HUES48 (cell line): ENCODE results near the gene BMP4.
A peak's percentile ranks its signal among the peaks of the same experiment; 100 is the strongest.

ENCODE experiments used
- H3K27ac ChIP-seq: one replicate; pipeline ENCODE4 v1.7.0; 2013; ENCODE audit warnings: low read depth, low read length, inconsistent platforms
- H3K27me3 ChIP-seq: 2 replicates; pipeline ENCODE4 v1.6.1; 2013; ENCODE audit warnings: mild to moderate bottlenecking, low read length; ENCODE audit not compliant: control insufficient read depth, insufficient read depth
- H3K36me3 ChIP-seq: 2 replicates; pipeline ENCODE4 v1.6.1; 2013; ENCODE audit warnings: low read length; ENCODE audit not compliant: control insufficient read depth, insufficient read depth
- H3K4me1 ChIP-seq: 2 replicates; pipeline ENCODE4 v1.6.1; 2013; ENCODE audit warnings: mild to moderate bottlenecking, low read length; ENCODE audit not compliant: control insufficient read depth, insufficient read depth
- H3K4me3 ChIP-seq: 2 replicates; pipeline ENCODE4 v1.5.1; 2013; ENCODE audit warnings: mild to moderate bottlenecking, low read depth, low read length
- H3K9ac ChIP-seq: 2 replicates; pipeline ENCODE4 v1.6.1; 2013; ENCODE audit warnings: mild to moderate bottlenecking, low read depth, low read length, moderate library complexity
- H3K9me3 ChIP-seq: 2 replicates; pipeline ENCODE4 v1.6.1; 2013; ENCODE audit warnings: low read length; ENCODE audit not compliant: control insufficient read depth, insufficient read depth

Gene BMP4

DNA sequence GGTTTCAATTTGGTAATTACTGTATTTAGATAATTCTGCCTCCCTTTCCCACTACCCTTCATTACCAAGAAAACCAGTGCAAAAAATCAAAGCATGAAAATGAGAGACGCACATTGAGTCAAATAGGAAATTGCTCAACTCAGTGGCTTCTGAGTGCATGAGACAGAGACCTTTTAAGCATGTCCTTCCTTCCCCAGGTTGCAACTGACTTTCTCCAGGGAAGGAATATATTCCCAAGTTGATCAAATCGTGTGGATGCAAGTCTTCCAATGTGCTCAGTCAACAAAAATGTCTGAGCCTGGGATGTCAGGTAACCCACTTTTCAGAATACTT is 12.9 kb downstream of the BMP4 start:
- H3K9me3 ChIP-seq = no peaks in the 10 kb centered on the region
- H3K27me3 ChIP-seq = peaks cover 51% of the 10 kb centered on the region
- H3K27ac ChIP-seq = peak overlapping the region; percentile 88
- H3K4me1 ChIP-seq = peaks cover 56% of the 10 kb centered on the region
- no peak overlapping the region for H3K4me3 ChIP-seq
- H3K9ac ChIP-seq = no peak overlapping the region; the same call in 1 of the 2 replicates
- H3K36me3 ChIP-seq = no peaks in the 10 kb centered on the region

- Histone ChIP-seq H3K27me3 (peaks cover 45% of the 10 kb centered on the region), H3K36me3 (no peaks in the 10 kb centered on the region), H3K27ac (peak overlapping the region; percentile 88), H3K9me3 (no peaks in the 10 kb centered on the region), H3K4me1 (peaks cover 51% of the 10 kb centered on the region), H3K9ac (peak overlapping the region; percentile 27; the same call in 1 of the 2 replicates), H3K4me3 (peak overlapping the region; percentile 43)
These were observed 13.5 kb downstream of the BMP4 start for GRCh38 chr14:53942970-53943750.

DNA sequence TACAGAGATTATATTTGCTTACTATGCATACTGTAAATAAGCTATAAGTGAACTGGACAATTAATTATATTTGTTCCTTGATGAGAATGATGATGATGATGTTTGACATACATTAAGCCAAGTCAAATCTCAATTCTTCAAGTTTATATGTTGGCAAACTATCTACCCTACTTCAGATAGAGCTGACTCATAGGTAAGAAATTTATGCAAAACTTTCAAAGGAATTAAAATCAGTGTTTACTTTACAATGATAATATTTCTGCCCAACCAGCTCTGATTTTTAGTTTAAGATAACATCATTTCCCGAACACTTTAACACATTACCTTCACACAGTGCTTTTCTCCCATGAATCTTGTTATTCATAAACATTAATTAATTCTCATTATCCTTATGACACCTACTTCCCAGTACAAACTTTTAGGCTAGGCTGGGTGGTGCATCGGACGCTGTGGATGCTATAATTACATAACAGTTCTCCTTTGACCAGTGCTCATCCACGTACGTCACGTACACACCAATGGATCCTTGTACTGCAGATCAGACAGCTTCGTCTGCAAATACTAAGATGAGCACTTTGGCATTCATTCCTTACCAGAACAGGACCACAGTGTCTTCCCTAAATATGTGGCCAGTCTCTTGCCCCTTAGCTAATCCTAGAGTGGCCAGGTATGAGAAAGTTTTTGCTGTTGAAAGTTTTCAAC is 18.3 kb downstream of the BMP4 start:
- H3K27me3 ChIP-seq = no peaks in the 10 kb centered on the region
- no peak overlapping the region for H3K27ac ChIP-seq
- H3K4me3 ChIP-seq = no peak overlapping the region
- H3K4me1 ChIP-seq = peaks cover 14% of the 10 kb centered on the region
- no peaks in the 10 kb centered on the region for H3K9me3 ChIP-seq
- H3K36me3 ChIP-seq = no peaks in the 10 kb centered on the region
- H3K9ac ChIP-seq = no peak overlapping the region

DNA sequence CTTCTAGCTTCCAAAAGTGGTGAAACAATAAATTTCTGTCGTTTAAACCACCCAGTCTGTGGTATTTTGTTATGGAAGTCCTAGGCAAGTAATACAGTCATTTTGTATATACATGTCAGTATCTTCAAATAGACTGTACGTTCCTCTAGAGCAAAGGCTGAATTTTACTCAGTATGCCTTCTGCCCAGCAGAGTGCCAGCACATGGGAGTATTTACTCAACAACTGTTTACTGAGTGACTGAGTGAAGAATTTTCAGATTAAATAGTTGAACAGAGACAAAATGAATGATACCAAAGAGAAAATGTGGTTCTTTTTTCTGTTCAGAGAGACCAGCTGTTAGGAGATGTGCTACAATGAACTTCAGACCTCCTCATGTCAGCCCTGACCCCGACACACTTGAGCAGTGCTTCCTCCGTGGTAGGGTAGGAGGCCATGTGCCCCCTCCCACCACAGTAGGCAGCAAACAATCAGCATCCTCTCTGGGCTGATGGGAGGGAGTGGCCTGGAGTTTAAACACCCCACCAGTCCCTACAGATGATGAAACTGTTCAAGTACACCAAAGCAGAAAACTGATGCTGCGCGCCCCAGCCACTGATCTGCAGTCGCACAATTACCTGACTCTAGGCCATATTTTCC is 21.7 kb downstream of the BMP4 start:
- Histone ChIP-seq H3K27ac (no peak overlapping the region), H3K9me3 (no peaks in the 10 kb centered on the region), H3K27me3 (no peaks in the 10 kb centered on the region)

DNA sequence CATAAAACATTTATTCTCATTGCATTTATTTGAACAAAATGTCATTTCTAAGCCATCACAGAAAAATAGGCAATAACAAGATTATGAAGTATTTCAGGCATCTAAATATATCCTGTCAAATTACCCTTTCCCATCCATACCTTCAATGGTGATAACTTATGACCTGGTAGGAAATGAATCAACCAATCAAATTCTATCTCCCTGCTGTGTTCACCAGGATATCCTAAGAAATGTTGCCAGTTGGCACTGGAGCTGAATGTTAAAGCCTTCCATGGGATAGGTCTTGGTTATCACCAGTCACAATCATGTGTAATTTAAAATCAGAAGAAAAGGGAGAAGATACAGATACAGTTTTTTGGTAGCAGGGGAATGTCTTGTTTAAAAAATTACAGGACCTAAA is 23.7 kb downstream of the BMP4 start:
- H3K27me3 ChIP-seq = no peaks in the 10 kb centered on the region
- H3K4me1 ChIP-seq = peaks cover 6% of the 10 kb centered on the region
- no peak overlapping the region for H3K9ac ChIP-seq
- H3K36me3 ChIP-seq = no peaks in the 10 kb centered on the region
- H3K27ac ChIP-seq = no peak overlapping the region
- no peak overlapping the region for H3K4me3 ChIP-seq
- no peaks in the 10 kb centered on the region for H3K9me3 ChIP-seq

More for the DNA sequence above, 21.7 kb downstream of the BMP4 start:
- no peaks in the 10 kb centered on the region for H3K36me3 ChIP-seq
- no peak overlapping the region for H3K9ac ChIP-seq
- H3K4me1 ChIP-seq = peaks cover 8% of the 10 kb centered on the region
- no peak overlapping the region for H3K4me3 ChIP-seq

DNA sequence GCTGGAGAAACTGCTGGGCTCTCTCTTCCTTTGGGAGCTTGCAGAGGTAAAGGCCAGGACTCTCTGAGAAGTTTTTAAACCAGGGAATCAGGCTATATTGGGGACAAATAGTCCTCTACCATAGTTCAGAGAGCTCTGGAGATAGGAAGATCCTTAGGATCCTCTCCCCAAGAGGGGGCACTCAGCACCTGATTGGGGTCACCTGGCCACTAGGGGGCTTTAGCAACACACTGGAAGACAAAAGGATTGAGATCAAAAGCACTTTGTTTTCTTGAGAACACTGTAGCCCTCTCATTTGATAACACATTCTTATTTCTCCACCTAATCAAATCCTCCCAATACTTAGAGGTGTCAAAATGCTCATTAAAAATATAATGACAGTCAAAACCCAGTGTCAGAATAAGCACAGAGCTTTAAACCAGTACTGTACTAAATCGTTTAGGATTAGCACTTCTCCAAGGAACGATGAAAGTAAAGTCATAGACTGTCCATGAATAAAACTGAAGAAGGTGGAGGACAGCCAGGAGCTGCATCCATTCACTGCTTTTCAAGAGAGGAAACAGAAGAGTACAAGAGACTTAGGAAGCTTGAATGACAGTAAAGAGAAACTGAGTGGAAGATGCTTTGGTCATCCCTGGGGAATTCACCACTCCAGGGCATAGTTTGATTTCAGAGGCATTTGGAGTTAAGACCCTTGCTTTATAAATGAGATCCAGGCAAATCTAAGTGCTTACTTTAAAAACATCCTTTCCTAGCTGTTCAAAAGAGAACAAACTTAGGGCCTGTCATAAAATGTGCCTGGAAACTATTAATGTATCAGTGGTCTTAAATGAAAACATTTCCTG is 26.5 kb downstream of the BMP4 start:
- H3K4me1 ChIP-seq = peaks cover 16% of the 10 kb centered on the region
- no peaks in the 10 kb centered on the region for H3K27me3 ChIP-seq
- no peak overlapping the region for H3K9ac ChIP-seq
- no peak overlapping the region for H3K27ac ChIP-seq
- H3K36me3 ChIP-seq = no peaks in the 10 kb centered on the region
- H3K4me3 ChIP-seq = no peak overlapping the region
- no peaks in the 10 kb centered on the region for H3K9me3 ChIP-seq

DNA sequence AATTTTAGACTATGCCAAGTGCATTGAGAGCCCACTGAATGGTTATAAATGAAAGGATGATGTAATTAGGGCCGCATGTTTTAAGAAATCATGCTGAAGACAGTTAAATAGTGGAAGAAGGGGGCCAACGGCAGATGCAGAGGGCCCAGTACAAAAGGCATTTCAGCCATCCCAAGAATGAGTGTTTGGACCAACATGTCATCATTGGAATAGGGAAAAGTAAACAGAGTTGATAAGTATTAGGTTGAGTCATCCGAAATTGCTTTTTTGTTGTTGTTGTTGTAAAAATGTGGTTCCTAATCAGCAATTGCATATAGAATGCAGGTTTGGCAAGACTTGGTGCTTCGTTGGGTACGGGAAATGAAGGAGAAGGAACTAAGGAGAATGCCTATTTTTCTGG is 29.5 kb downstream of the BMP4 start:
- Histone ChIP-seq H3K4me3 (no peak overlapping the region), H3K9ac (no peak overlapping the region), H3K36me3 (no peaks in the 10 kb centered on the region), H3K27me3 (no peaks in the 10 kb centered on the region; the same call in 1 of the 2 replicates), H3K27ac (no peak overlapping the region), H3K4me1 (peaks cover 16% of the 10 kb centered on the region), H3K9me3 (no peaks in the 10 kb centered on the region)

DNA sequence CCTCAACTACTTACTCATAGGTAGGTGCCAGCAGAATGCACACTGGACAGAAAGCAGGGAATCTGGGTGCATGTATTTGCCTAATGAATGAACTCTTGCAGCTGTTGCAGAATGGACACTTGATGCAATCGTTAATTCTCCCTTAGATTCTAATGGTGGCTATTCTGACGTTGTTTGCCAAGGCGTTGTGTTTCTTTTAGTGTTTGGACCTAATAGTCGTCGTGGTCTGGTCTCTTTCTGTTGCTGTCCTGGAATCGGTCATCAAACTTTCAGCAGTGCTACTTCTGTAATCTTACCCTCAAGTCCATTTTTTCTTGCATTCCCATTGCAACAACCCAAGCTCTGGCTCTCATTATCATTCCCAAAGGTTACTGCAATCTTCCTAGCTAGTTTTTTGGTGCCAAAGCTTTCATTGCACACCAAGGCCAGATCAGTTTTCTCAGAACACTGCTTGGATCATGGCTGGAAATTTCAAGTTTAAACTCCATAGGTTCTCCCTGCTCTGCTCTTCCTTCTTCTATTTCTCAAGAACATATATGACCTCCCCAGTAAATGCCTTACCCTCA is 31.3 kb downstream of the BMP4 start:
- Histone ChIP-seq H3K9ac (no peak overlapping the region), H3K36me3 (no peaks in the 10 kb centered on the region), H3K9me3 (no peaks in the 10 kb centered on the region), H3K27me3 (no peaks in the 10 kb centered on the region; the same call in 1 of the 2 replicates), H3K4me1 (peaks cover 30% of the 10 kb centered on the region), H3K27ac (no peak overlapping the region), H3K4me3 (no peak overlapping the region)

GRCh38 chr14:53924753-53925152 is 31.9 kb downstream of the BMP4 start:
- no peaks in the 10 kb centered on the region for H3K9me3 ChIP-seq
- no peaks in the 10 kb centered on the region; the same call in 1 of the 2 replicates for H3K27me3 ChIP-seq
- no peak overlapping the region for H3K4me3 ChIP-seq
- H3K9ac ChIP-seq = no peak overlapping the region
- no peaks in the 10 kb centered on the region for H3K36me3 ChIP-seq
- peaks cover 31% of the 10 kb centered on the region for H3K4me1 ChIP-seq
- no peak overlapping the region for H3K27ac ChIP-seq

DNA sequence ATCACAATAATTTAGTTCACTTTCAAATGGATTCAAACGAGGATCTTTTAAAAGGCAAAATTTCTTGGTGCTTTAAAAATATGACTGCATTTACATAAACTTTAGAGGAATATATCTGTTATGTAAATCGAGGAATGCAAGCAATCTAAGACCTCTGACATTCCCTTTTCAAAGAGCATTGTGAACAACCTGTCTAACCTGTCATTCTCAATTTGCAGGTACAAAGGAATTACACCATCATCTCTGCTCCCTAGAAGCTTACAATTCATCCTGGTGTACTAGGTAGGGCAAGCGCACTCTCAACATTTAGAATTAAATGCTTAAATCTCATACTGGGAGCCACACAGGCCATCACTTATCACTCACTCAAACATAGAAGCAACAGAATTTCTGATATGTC is 35.6 kb downstream of the BMP4 start:
- H3K36me3 ChIP-seq = no peaks in the 10 kb centered on the region
- peak overlapping the region; percentile 4 for H3K27ac ChIP-seq
- H3K4me1 ChIP-seq = peaks cover 23% of the 10 kb centered on the region
- H3K9ac ChIP-seq = no peak overlapping the region
- no peaks in the 10 kb centered on the region; the same call in 1 of the 2 replicates for H3K27me3 ChIP-seq
- H3K4me3 ChIP-seq = no peak overlapping the region
- no peaks in the 10 kb centered on the region for H3K9me3 ChIP-seq
